ENCODE measurements around the gene VWA7. TPM values are rescaled to one million over a fixed set of nuclear protein-coding genes. Genes with fewer than 3 reads are reported as not detected.
"Not testable (repeated sequence)": the region's sequence is repeated elsewhere in the genome, so short reads cannot be mapped to it uniquely, and the experiment has no call there.

Gene VWA7
- 2.9 TPM for polyA plus RNA-seq (2013)

DNA sequence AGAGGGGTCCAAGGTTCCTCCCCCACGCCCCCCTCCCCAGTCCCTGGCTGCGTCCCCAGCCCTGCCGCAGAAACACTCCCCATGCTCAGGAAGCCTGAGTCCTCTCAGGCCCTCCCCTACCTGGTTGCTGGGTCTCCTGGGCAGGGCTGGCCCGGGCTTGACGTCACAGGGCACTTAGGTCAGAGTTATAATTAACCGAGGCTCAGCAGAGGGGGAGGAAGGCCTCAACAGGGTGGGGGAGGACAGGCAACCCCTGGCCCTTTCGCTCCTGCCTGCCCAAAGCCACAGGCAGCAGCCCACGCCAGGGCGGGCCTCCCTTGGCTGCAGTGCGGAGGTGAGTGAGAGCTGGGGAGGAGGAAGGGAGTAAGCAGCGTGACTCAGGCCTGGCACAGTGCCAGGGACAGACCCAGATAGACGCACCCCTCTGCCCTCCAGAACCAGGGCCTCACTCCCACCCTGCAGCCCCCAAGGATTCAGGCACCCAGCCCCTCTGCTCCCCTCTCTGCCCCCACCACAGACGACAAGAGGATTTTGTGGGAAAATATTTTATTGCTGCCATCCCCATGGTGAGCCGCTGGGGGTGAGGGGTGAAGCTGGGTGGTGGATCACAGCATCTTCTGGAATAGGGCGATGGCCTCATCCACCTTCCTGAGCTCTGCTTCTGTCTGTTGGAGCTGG is at the start of gene VWA7:
VWA7 (minus strand) TSS at position 340 of the 678 bp plus-strand sequence. CDS start 549 bp downstream, outside the sequence.
- 3% methylated on average over 5 of the region's 15 CpGs for WGBS (ENCODE audit: insufficient coverage)
- peaks cover 2 to 44% (median 34%) of the 10 kb centered on the region in 4 experiments for H3K36me3 ChIP-seq (ENCODE audit: control insufficient read depth in 4 of 4, insufficient read depth in 4 of 4, low read length in 3 of 4)
- H3K27ac ChIP-seq (ENCODE audit: insufficient read depth in 1 of 2, low read depth in 1 of 2, low read length in 2 of 2, poor library complexity in 1 of 2, severe bottlenecking in 2 of 2) = peak within 1 kb of the TSS in 1 of 2 experiments; percentile 70
- H3K4me3 ChIP-seq (ENCODE audit: control insufficient read depth in 1 of 7, extremely low read depth in 1 of 7, insufficient read depth in 4 of 7, low read depth in 2 of 7, low read length in 6 of 7) = peak within 1 kb of the TSS in 4 of 7 experiments; percentile 5 to 60 (median 26)
- no peaks in the 10 kb centered on the region for H3K9me3 ChIP-seq (ENCODE audit: control extremely low read depth in 1 of 5, control insufficient read depth in 4 of 5, insufficient read depth in 2 of 5, low read depth in 1 of 5, low read length in 4 of 5)
- CTCF ChIA-PET = interaction anchor here (0.6 to 2.6 kb wide), 7 partner anchors 8 to 62 kb away, joined by 3 to 9 read pairs (median 5); partner anchors contain the start of genes LY6G6D and MSH5
- DNase-seq = peak; percentile 77 to 91 (median 90)
- POLR2A ChIA-PET = interaction anchor here (0.9 to 1.0 kb wide), 3 partner anchors 30 to 41 kb away, joined by 3 to 4 read pairs (median 3); partner anchors contain the start of genes CLIC1, LSM2 and MSH5
- H3K4me1 ChIP-seq (ENCODE audit: control extremely low read depth in 1 of 4, control insufficient read depth in 4 of 4, insufficient read depth in 4 of 4, low read length in 3 of 4) = peaks cover 0 to 35% (median 19%) of the 10 kb centered on the region in 4 experiments
- no peaks in the 10 kb centered on the region for H3K27me3 ChIP-seq (replicated peaks in 2 of 5; ENCODE audit: control insufficient read depth in 4 of 5, insufficient read depth in 5 of 5, low read length in 4 of 5)

DNA sequence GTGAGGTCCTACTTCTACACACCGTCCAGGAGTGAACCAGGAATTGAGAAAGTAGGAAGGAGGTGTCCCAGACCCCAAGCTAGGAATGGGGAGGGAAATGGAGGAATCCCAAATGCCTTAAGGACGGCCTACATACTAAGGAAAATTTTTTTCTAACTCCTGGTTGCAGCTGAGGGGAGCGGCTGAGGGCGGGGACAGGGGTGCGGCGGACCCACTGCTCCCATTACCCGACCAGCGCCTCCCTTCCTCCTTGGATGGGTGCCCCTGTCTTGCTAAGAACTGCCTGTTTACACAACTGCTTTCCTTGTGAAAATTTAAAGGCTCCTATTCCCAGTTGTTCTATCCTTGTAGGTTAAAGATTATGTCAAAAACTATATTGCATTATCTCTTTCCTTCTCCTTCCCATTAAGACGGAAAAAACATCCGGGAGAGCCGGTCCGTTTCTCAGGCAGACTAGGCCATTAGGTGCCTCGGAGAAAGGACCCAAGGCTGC is 49.7 kb upstream of the VWA7 start:
- WGBS (ENCODE audit: insufficient coverage) = 0% methylated on average over 7 of the region's 13 CpGs
- H3K27ac ChIP-seq (ENCODE audit: insufficient read depth in 1 of 2, low read depth in 1 of 2, low read length in 2 of 2, poor library complexity in 1 of 2, severe bottlenecking in 2 of 2) = peak overlapping the region; percentile 88 to 96
- peak overlapping the region; percentile 6 to 94 (median 80) for H3K4me3 ChIP-seq (ENCODE audit: control insufficient read depth in 1 of 7, extremely low read depth in 1 of 7, insufficient read depth in 4 of 7, low read depth in 2 of 7, low read length in 6 of 7)
- ChIA-PET CTCF (interaction anchor here (0.8 to 2.2 kb wide), 10 partner anchors 12 to 276 kb away, joined by 3 to 10 read pairs (median 4); partner anchors contain the start of genes CLIC1, DDAH2, LSM2 and VARS1), POLR2A (interaction anchor here (0.6 to 1.6 kb wide), 18 partner anchors 11 to 281 kb away, joined by 3 to 9 read pairs (median 5); partner anchors contain the start of genes ATP6V1G2, DDAH2, GPANK1 and HSPA1A)
- H3K27me3 ChIP-seq (replicated peaks in 2 of 5; ENCODE audit: control insufficient read depth in 4 of 5, insufficient read depth in 5 of 5, low read length in 4 of 5) = no peaks in the 10 kb centered on the region
- H3K36me3 ChIP-seq (ENCODE audit: control insufficient read depth in 4 of 4, insufficient read depth in 4 of 4, low read length in 3 of 4) = no peaks in the 10 kb centered on the region
- H3K4me1 ChIP-seq (ENCODE audit: control extremely low read depth in 1 of 4, control insufficient read depth in 4 of 4, insufficient read depth in 4 of 4, low read length in 3 of 4) = peaks cover 19 to 62% (median 45%) of the 10 kb centered on the region in 4 experiments
- DNase-seq = no peak
- no peaks in the 10 kb centered on the region for H3K9me3 ChIP-seq (ENCODE audit: control extremely low read depth in 1 of 5, control insufficient read depth in 4 of 5, insufficient read depth in 2 of 5, low read depth in 1 of 5, low read length in 4 of 5)

- Histone ChIP-seq H3K27ac (ENCODE audit: insufficient read depth in 1 of 2, low read depth in 1 of 2, low read length in 2 of 2, poor library complexity in 1 of 2, severe bottlenecking in 2 of 2) (peak overlapping the region in 1 of 2 experiments; percentile 96), H3K4me3 (ENCODE audit: control insufficient read depth in 1 of 7, extremely low read depth in 1 of 7, insufficient read depth in 4 of 7, low read depth in 2 of 7, low read length in 6 of 7) (no peak overlapping the region), H3K36me3 (ENCODE audit: control insufficient read depth in 4 of 4, insufficient read depth in 4 of 4, low read length in 3 of 4) (no peaks in the 10 kb centered on the region), H3K27me3 (replicated peaks in 2 of 5; ENCODE audit: control insufficient read depth in 4 of 5, insufficient read depth in 5 of 5, low read length in 4 of 5) (no peaks in the 10 kb centered on the region), H3K4me1 (ENCODE audit: control extremely low read depth in 1 of 4, control insufficient read depth in 4 of 4, insufficient read depth in 4 of 4, low read length in 3 of 4) (peaks cover 17 to 62% (median 43%) of the 10 kb centered on the region in 4 experiments), H3K9me3 (ENCODE audit: control extremely low read depth in 1 of 5, control insufficient read depth in 4 of 5, insufficient read depth in 2 of 5, low read depth in 1 of 5, low read length in 4 of 5) (no peaks in the 10 kb centered on the region)
- POLR2A ChIA-PET = no interaction called here
- DNase-seq = no peak
- CTCF ChIA-PET = interaction anchor here (1.9 kb wide), 1 partner anchor 10 kb away, joined by 5 read pairs; the partner anchor contains the start of genes HSPA1A and HSPA1L
- WGBS (ENCODE audit: insufficient coverage) = no CpG with 5 or more reads among the region's 4 CpGs
These were observed 48.4 kb upstream of the VWA7 start for GRCh38 chr6:31825553-31825952.

GRCh38 chr6:31823592-31824196 is 46.6 kb upstream of the VWA7 start:
- Histone ChIP-seq H3K4me3 (ENCODE audit: control insufficient read depth in 1 of 7, extremely low read depth in 1 of 7, insufficient read depth in 4 of 7, low read depth in 2 of 7, low read length in 6 of 7) (peak overlapping the region in 4 of 7 experiments; percentile 19 to 41 (median 36)), H3K4me1 (ENCODE audit: control extremely low read depth in 1 of 4, control insufficient read depth in 4 of 4, insufficient read depth in 4 of 4, low read length in 3 of 4) (peaks cover 23 to 60% (median 49%) of the 10 kb centered on the region in 4 experiments), H3K27ac (ENCODE audit: insufficient read depth in 1 of 2, low read depth in 1 of 2, low read length in 2 of 2, poor library complexity in 1 of 2, severe bottlenecking in 2 of 2) (peak overlapping the region in 1 of 2 experiments; percentile 94)
- ChIA-PET CTCF (interaction anchor here (0.6 to 1.9 kb wide), 5 partner anchors 17 to 94 kb away, joined by 3 to 7 read pairs (median 4); partner anchors contain the start of gene LSM2), POLR2A (interaction anchor here (0.9 kb wide), 1 partner anchor 113 kb away, joined by 4 read pairs; no protein-coding TSS in a partner anchor)
- peak in 1 of 3 donors; percentile 31 for DNase-seq
- 100% methylated on average over 1 of the region's 9 CpGs for WGBS (ENCODE audit: insufficient coverage)
- not testable (repeated sequence) for H3K9me3 ChIP-seq (ENCODE audit: control extremely low read depth in 1 of 5, control insufficient read depth in 4 of 5, insufficient read depth in 2 of 5, low read depth in 1 of 5, low read length in 4 of 5); H3K27me3 ChIP-seq (replicated peaks in 2 of 5; ENCODE audit: control insufficient read depth in 4 of 5, insufficient read depth in 5 of 5, low read length in 4 of 5); H3K36me3 ChIP-seq (ENCODE audit: control insufficient read depth in 4 of 4, insufficient read depth in 4 of 4, low read length in 3 of 4)

DNA sequence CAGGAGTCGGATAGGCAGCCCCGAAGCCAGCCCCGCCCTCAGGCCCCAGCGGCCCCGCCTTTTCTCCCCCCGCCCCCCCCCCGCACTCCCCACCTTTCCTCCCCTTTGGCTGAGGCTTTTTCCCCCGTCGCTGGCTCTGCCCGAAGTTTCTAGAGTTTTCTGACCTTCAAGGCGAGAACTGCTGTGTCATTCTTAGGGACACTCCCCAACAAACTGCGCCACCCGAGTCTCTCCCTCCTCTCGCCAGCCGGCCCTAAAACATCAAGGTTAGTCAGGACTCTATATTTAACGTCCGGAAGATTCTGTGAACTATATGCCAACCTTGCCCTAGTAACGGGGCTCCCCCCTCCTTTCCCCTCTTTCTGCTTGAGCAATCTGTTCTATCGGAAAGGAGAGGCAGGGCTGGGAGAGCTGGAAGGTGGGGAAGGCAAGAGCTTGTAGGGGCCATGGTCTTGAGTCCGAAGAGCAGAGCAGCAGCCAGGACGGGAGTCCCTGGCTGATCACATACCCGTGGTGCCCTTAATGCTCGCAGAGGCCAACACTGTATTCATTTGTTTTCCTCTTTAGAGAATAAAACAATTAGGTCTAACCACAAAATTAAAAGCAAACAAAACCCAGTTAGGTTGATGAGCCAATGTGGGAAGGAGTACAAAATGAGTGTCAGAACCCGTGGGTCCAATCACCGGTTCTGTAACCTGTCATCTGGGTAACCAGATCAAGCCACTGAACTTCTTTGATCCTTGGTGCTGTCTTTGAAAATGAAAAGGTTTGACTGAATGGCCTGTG is 45.1 kb upstream of the VWA7 start:
- POLR2A ChIA-PET = interaction anchor here (1.0 kb wide), 1 partner anchor 118 kb away, joined by 3 read pairs; no protein-coding TSS in a partner anchor
- 4% methylated on average over 12 of the region's 25 CpGs for WGBS (ENCODE audit: insufficient coverage)
- peak overlapping the region in 6 of 7 experiments; percentile 74 to 91 (median 82) for H3K4me3 ChIP-seq (ENCODE audit: control insufficient read depth in 1 of 7, extremely low read depth in 1 of 7, insufficient read depth in 4 of 7, low read depth in 2 of 7, low read length in 6 of 7)
- H3K27me3 ChIP-seq (replicated peaks in 2 of 5; ENCODE audit: control insufficient read depth in 4 of 5, insufficient read depth in 5 of 5, low read length in 4 of 5) = no peaks in the 10 kb centered on the region
- DNase-seq = peak; percentile 73 to 87 (median 83)
- CTCF ChIA-PET = interaction anchor here (0.6 to 1.9 kb wide), 11 partner anchors 11 to 119 kb away, joined by 3 to 6 read pairs (median 3); partner anchors contain the start of genes ABHD16A, LSM2 and VARS1
- no peaks in the 10 kb centered on the region for H3K36me3 ChIP-seq (ENCODE audit: control insufficient read depth in 4 of 4, insufficient read depth in 4 of 4, low read length in 3 of 4)
- H3K9me3 ChIP-seq (ENCODE audit: control extremely low read depth in 1 of 5, control insufficient read depth in 4 of 5, insufficient read depth in 2 of 5, low read depth in 1 of 5, low read length in 4 of 5) = no peaks in the 10 kb centered on the region
- H3K4me1 ChIP-seq (ENCODE audit: control extremely low read depth in 1 of 4, control insufficient read depth in 4 of 4, insufficient read depth in 4 of 4, low read length in 3 of 4) = peaks cover 34 to 74% (median 59%) of the 10 kb centered on the region in 4 experiments
- peak overlapping the region; percentile 68 to 94 for H3K27ac ChIP-seq (ENCODE audit: insufficient read depth in 1 of 2, low read depth in 1 of 2, low read length in 2 of 2, poor library complexity in 1 of 2, severe bottlenecking in 2 of 2)

All from common myeloid progenitor, CD34-positive (primary cell).